B cell (primary cell): ENCODE results near the gene PINK1.

Experiments used
- EZH2 ChIP-seq: IDR thresholded peaks from 2 replicates; pipeline ENCODE4 v1.6.1; 2012; ENCODE audit warnings: borderline replicate concordance, low read depth, mild to moderate bottlenecking, moderate library complexity, low read length; ENCODE audit not compliant: insufficient read depth, poor library complexity, severe bottlenecking
- TF ChIP-seq, protein P1 (sequence below): fragments of 200-600 bp; IDR thresholded peaks from one replicate; pipeline ENCODE4 v1.8.0; 2022; ENCODE audit warnings: antibody characterized with exemption, mild to moderate bottlenecking

DNA sequence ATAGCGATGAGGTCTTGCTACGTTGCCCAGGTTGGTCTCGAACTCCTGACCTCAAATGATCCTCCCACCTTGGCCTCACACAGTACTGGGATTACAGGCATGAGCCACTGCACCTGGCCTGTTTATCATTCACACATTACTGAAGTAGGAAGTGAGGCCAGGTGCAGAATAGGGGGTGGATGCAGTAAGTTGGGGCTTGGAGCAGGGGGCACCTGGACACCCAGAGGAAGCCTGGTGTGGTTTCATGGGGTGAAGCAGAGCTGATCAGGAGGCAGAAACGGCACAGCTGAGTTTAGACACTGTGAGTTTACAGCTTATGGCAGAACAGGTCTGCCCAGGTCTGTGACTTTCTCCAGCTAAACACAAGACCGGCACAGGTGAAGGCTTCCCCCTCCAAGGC, 39.5 kb upstream of the PINK1 start:
- no peak for TF ChIP-seq EZH2
- TF ChIP-seq, protein P1, sequence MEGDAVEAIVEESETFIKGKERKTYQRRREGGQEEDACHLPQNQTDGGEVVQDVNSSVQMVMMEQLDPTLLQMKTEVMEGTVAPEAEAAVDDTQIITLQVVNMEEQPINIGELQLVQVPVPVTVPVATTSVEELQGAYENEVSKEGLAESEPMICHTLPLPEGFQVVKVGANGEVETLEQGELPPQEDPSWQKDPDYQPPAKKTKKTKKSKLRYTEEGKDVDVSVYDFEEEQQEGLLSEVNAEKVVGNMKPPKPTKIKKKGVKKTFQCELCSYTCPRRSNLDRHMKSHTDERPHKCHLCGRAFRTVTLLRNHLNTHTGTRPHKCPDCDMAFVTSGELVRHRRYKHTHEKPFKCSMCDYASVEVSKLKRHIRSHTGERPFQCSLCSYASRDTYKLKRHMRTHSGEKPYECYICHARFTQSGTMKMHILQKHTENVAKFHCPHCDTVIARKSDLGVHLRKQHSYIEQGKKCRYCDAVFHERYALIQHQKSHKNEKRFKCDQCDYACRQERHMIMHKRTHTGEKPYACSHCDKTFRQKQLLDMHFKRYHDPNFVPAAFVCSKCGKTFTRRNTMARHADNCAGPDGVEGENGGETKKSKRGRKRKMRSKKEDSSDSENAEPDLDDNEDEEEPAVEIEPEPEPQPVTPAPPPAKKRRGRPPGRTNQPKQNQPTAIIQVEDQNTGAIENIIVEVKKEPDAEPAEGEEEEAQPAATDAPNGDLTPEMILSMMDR: no peak
